T-cell (primary cell): ENCODE results near the gene CDK5RAP3. TPM values are rescaled to one million over a fixed set of nuclear protein-coding genes. Genes with fewer than 3 reads are reported as not detected.
A peak's percentile ranks its signal among the peaks of the same experiment; 100 is the strongest.
"Not testable (repeated sequence)": the region's sequence is repeated elsewhere in the genome, so short reads cannot be mapped to it uniquely, and the experiment has no call there.

Experiments
- ATAC-seq, 4 experiments: fragments of 200-7000 bp in 3 of 4; fragments of 150-1000 bp in 1 of 4; cut with Tn5 transposase; replicated peaks in 1 of 4; 1 replicate in 3 of 4; 2 replicates in 1 of 4; pipeline ENCODE4 v1.10.0; 2021; ENCODE audit warnings: moderate library complexity in 3 of 4, mild to moderate bottlenecking in 2 of 4, moderate number of reproducible peaks in 1 of 4
- CTCF ChIA-PET, 2 donors: fragments of 300-600 bp; sonication (Branson Sonifier 250); formaldehyde crosslinking; loops; one replicate each; lab custom pipeline; 2022; ENCODE audit warnings: antibody characterized with exemption in 2 of 2; lab: Charles Lee
- POLR2A ChIA-PET, 2 donors: fragments of 300-600 bp; sonication (Branson Sonifier 250); formaldehyde crosslinking; loops; one replicate each; lab custom pipeline; 2022; ENCODE audit warnings: antibody characterized with exemption in 2 of 2; lab: Charles Lee
- DNase-seq, 35 experiments: peaks; one replicate each; pipeline versions ENCODE4 v3.0.0 to v3.0.0-alpha.2; 2013 to 2023
- H3K27ac ChIP-seq: one replicate; pipeline ENCODE4 v1.5.1; 2013; ENCODE audit warnings: low read length
- H3K27me3 ChIP-seq, 2 experiments: replicated peaks in 1 of 2; 1 replicate in 1 of 2; 2 replicates in 1 of 2; pipeline versions ENCODE4 v1.6.1 to v1.7.0; 2013; ENCODE audit warnings: low read length in 1 of 2, mixed read lengths in 1 of 2; ENCODE audit not compliant: control insufficient read depth in 2 of 2, insufficient read depth in 2 of 2; ENCODE audit errors: extremely low read depth in 1 of 2
- H3K36me3 ChIP-seq, 2 donors: 1 replicate in 1 of 2; 2 replicates in 1 of 2; pipeline versions ENCODE4 v1.6.1 to v1.7.0; 2013; ENCODE audit warnings: low read length in 1 of 2; ENCODE audit not compliant: control insufficient read depth in 2 of 2, insufficient read depth in 1 of 2; ENCODE audit errors: extremely low read depth in 1 of 2
- H3K4me1 ChIP-seq, 2 experiments: 1 replicate in 1 of 2; 2 replicates in 1 of 2; pipeline versions ENCODE4 v1.6.1 to v1.7.0; 2013; ENCODE audit warnings: low read length in 2 of 2, mixed read lengths in 1 of 2; ENCODE audit not compliant: insufficient read depth in 2 of 2, control insufficient read depth in 1 of 2; ENCODE audit errors: extremely low read depth in 1 of 2
- H3K4me3 ChIP-seq, 2 donors: 1 replicate in 1 of 2; 2 replicates in 1 of 2; pipeline versions ENCODE4 v1.5.1 to v1.7.0; 2013; ENCODE audit warnings: mild to moderate bottlenecking in 2 of 2, low read length in 1 of 2, moderate library complexity in 1 of 2; ENCODE audit not compliant: control insufficient read depth in 1 of 2; ENCODE audit errors: extremely low read depth in 1 of 2
- H3K9me3 ChIP-seq: 2 replicates; pipeline ENCODE4 v1.7.0; 2013
- H3K27ac Mint-ChIP-seq, 2 donors: one replicate each; pipeline ENCODE4 v1.8.0; 2020 to 2021; ENCODE audit warnings: mild to moderate bottlenecking in 2 of 2, mixed read lengths in 2 of 2
- H3K27me3 Mint-ChIP-seq, 2 donors: one replicate each; pipeline ENCODE4 v1.8.0; 2021 to 2022; ENCODE audit warnings: mixed read lengths in 2 of 2
- H3K36me3 Mint-ChIP-seq: one replicate; pipeline ENCODE4 v1.8.0; 2021; ENCODE audit warnings: mixed read lengths
- H3K4me1 Mint-ChIP-seq, 3 donors: one replicate each; pipeline ENCODE4 v1.8.0; 2020 to 2022; ENCODE audit warnings: mixed read lengths in 3 of 3, mild to moderate bottlenecking in 1 of 3
- H3K4me3 Mint-ChIP-seq, 3 donors: one replicate each; pipeline ENCODE4 v1.8.0; 2020 to 2022; ENCODE audit warnings: mild to moderate bottlenecking in 3 of 3, mixed read lengths in 3 of 3, moderate library complexity in 3 of 3
- H3K9me3 Mint-ChIP-seq, 3 donors: one replicate each; pipeline ENCODE4 v1.8.0; 2020 to 2022; ENCODE audit warnings: mixed read lengths in 3 of 3
- WGBS: methylation state at CpG from one replicate; pipeline ENCODE4 v1.1.5; 2013; ENCODE audit warnings: missing lambda C conversion rate; ENCODE audit not compliant: insufficient coverage; 5-methylcytosine and 5-hydroxymethylcytosine counted together
- total RNA-seq, 35 experiments: library from RNA in 6 of 35; stranded (reverse) in 6 of 35; fragments of 120-200 nt in 1 of 35; gene quantifications; one replicate each; pipeline versions ENCODE4 v1.2.1 to v1.2.4 and lab custom pipeline; 2013 to 2026

Gene CDK5RAP3
- total RNA-seq, 5 donors from 2014 or later (not counting 1 experiment from before 2014, with no cell fraction given): 247 to 349 (median 318) TPM

DNA sequence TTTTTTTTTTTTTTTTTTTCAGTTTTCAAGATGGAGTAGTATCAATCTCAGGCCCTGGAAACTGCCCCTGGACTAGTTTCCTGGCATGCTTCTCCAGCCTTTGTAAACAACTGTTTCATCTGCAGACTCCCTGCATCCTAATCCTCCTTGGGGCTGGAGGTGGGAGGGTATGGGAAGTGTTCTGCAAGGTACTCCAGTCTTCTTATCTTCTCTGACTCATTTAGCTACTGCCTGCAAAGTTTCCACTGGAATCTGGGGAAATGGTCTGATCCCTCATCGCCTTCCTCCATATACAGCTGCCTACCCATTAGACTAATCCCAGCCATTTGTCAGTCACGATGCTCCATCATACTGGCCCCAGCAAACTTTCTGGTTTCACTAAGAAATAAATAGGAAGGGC is 45.2 kb downstream of the CDK5RAP3 start:
- H3K27me3 Mint-ChIP-seq: peaks cover 34 to 37% of the 10 kb centered on the region in 2 donors
- Histone ChIP-seq H3K27me3 (peaks cover 0 to 54% of the 10 kb centered on the region in 2 experiments), H3K9me3 (no peaks in the 10 kb centered on the region), H3K36me3 (no peaks in the 10 kb centered on the region), H3K4me3 (no peak overlapping the region), H3K4me1 (peaks cover 6 to 16% of the 10 kb centered on the region in 2 experiments), H3K27ac (no peak overlapping the region)
- H3K27ac Mint-ChIP-seq: no peak overlapping the region
- H3K36me3 Mint-ChIP-seq: no peaks in the 10 kb centered on the region
- CTCF ChIA-PET: no interaction called here
- ATAC-seq (no peak), DNase-seq (no peak)
- H3K4me3 Mint-ChIP-seq: no peak overlapping the region
- 67% methylated on average over 2 of the region's 2 CpGs for WGBS
- H3K4me1 Mint-ChIP-seq: peaks cover 16 to 21% (median 16%) of the 10 kb centered on the region in 3 donors
- POLR2A ChIA-PET: no interaction called here
- no peaks in the 10 kb centered on the region for H3K9me3 Mint-ChIP-seq

DNA sequence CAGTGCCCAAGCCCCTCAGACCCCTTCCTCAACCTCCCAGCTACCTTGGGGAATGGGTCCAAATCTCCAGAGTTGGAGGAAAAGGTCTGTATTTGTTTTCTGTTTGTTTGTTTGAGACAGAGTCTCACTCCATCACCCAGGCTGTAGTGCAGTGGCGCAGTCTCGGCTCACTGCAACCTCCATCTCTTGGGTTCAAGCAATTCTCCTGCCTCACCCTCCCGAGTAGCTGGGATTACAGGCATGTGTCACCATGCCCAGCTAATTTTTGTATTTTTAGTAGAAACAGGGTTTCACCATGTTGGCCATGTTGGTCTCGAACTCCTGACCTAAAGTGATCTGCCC is 46.9 kb downstream of the CDK5RAP3 start:
- not testable (repeated sequence) for ATAC-seq, H3K27ac ChIP-seq

DNA sequence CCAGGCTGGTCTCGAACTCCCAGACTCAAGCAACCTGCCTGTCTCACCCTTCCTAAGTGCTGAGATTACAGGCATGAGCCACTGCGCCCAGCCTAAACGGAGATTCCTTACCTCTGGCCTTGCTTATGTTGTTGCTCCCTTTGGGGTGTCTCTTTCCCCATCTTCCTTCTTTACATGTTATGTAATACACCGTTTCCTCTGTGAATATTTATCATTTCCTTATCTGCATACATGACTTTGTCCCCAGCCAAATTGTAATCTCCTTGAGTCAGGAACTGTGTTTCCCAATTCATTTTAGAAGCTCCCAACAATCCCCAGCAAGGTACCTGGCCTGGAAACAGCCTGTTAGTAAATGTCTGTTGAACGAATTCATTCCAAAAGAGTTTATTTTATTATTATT is 51.0 kb downstream of the CDK5RAP3 start:
- no peak overlapping the region for H3K27ac Mint-ChIP-seq
- Histone ChIP-seq H3K27me3 (peaks cover 0 to 57% of the 10 kb centered on the region in 2 experiments), H3K9me3 (no peaks in the 10 kb centered on the region), H3K4me3 (no peak overlapping the region), H3K4me1 (peaks cover 20 to 38% of the 10 kb centered on the region in 2 experiments), H3K27ac (no peak overlapping the region), H3K36me3 (no peaks in the 10 kb centered on the region)
- no peak for ATAC-seq
- CTCF ChIA-PET: no interaction called here
- H3K9me3 Mint-ChIP-seq: no peaks in the 10 kb centered on the region
- WGBS: 100% methylated on average over 2 of the region's 5 CpGs
- POLR2A ChIA-PET: no interaction called here
- H3K4me1 Mint-ChIP-seq: peaks cover 32 to 36% (median 33%) of the 10 kb centered on the region in 3 donors
- H3K36me3 Mint-ChIP-seq: no peaks in the 10 kb centered on the region
- H3K4me3 Mint-ChIP-seq: no peak overlapping the region
- DNase-seq: no peak
- H3K27me3 Mint-ChIP-seq: peaks cover 21 to 28% of the 10 kb centered on the region in 2 donors

More for the DNA sequence above, 46.9 kb downstream of the CDK5RAP3 start:
- peaks cover 31 to 32% of the 10 kb centered on the region in 2 donors for H3K27me3 Mint-ChIP-seq
- H3K27me3 ChIP-seq: peaks cover 0 to 53% of the 10 kb centered on the region in 2 experiments
- peak overlapping the region in 1 of 2 donors; percentile 63 for H3K27ac Mint-ChIP-seq
- WGBS: 97% methylated on average over 3 of the region's 4 CpGs
- not testable (repeated sequence) for H3K9me3 Mint-ChIP-seq, H3K36me3 Mint-ChIP-seq, H3K4me3 Mint-ChIP-seq, DNase-seq, H3K4me3 ChIP-seq, H3K9me3 ChIP-seq, H3K4me1 Mint-ChIP-seq, H3K4me1 ChIP-seq, H3K36me3 ChIP-seq
- POLR2A ChIA-PET: interaction anchor here in 1 of 2 donors (0.6 kb wide), 1 partner anchor 127 kb away, joined by 3 read pairs; no protein-coding TSS in a partner anchor
- CTCF ChIA-PET: interaction anchor here in 1 of 2 donors (1.3 kb wide), 1 partner anchor 62 kb away, joined by 4 read pairs; no protein-coding TSS in a partner anchor

DNA sequence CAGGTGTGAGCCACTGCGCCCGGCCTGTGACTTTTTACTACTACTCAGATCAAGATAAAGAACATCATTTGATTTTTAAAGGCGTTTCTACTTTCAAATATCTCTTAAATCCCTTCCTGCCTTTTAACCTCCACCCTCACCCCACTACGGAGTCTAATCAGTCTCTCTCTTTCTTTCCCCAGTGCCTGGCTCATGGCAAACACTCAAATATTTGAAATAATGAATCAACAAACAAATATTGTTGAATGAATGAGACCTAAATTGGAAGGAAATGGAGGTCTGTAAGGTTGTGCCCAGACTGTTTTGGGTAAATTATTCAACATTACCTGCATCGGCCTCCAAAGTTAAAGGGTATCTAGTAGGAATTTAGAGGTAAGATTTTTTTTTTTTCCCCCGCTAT is 52.0 kb downstream of the CDK5RAP3 start:
- no peak overlapping the region for H3K4me3 ChIP-seq
- DNase-seq: no peak
- 60% methylated on average over 2 of the region's 6 CpGs for WGBS
- Mint-ChIP-seq H3K4me3 (peak overlapping the region in 2 of 3 donors; percentile 31 to 90), H3K4me1 (peaks cover 28 to 35% (median 32%) of the 10 kb centered on the region in 3 donors), H3K27me3 (peaks cover 25 to 28% of the 10 kb centered on the region in 2 donors), H3K9me3 (no peaks in the 10 kb centered on the region), H3K27ac (no peak overlapping the region), H3K36me3 (no peaks in the 10 kb centered on the region)
- CTCF ChIA-PET: no interaction called here
- H3K9me3 ChIP-seq: no peaks in the 10 kb centered on the region
- H3K27me3 ChIP-seq: peaks cover 0 to 62% of the 10 kb centered on the region in 2 experiments
- ATAC-seq: no peak
- no peaks in the 10 kb centered on the region for H3K36me3 ChIP-seq
- POLR2A ChIA-PET: no interaction called here
- no peak overlapping the region for H3K27ac ChIP-seq
- peaks cover 20 to 36% of the 10 kb centered on the region in 2 experiments for H3K4me1 ChIP-seq

DNA sequence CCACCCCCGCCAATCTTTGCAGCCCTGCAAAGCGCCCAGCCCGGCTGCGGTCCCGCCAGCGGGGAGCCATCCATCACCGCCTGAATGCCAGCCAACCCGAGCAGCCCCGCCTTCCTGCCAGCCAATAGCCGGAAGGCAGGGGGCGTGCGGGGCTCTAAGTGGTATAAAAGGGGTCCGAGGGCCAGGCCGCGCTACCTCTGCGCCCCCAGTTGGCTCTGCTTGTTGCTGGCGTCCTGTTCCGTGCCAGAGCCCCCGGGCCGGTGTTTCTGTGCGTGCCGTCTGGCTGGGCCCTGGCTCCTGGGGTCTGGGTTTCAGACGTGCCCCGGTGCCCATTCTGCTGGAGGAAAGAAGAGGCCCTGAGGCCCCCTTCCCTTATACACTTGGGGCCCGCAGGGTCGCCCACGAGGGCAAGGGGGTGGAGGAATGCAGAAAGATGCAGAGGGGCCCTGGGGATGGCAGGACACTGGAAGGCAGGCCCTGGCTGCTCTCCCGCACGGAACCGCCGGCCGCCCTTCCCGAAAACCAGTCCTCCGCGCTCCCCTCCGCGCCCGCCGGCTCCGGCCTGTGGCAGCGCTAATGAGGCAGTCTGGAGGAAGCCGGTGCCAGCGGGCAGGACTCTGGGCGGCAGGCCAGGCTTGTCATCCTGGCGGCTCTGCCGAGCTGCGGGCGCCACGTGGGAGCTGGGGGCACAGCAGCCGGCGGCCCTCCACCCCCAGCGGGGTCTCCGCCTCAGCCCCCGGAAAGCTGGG is 52.7 kb downstream of the CDK5RAP3 start:
- DNase-seq (peak in 22 of 35 experiments; percentile 11 to 55 (median 26)), ATAC-seq (peak in 3 of 4 experiments; percentile 5 to 16 (median 9))
- ChIA-PET POLR2A (interaction anchor here in 1 of 2 donors (0.7 kb wide), 1 partner anchor 10 kb away, joined by 5 read pairs; no protein-coding TSS in a partner anchor), CTCF (no interaction called here)
- no peaks in the 10 kb centered on the region for H3K9me3 ChIP-seq
- H3K36me3 Mint-ChIP-seq: no peaks in the 10 kb centered on the region
- H3K4me1 Mint-ChIP-seq: peaks cover 28 to 35% (median 32%) of the 10 kb centered on the region in 3 donors
- WGBS: 1% methylated on average over 45 of the region's 54 CpGs
- peaks cover 20 to 36% of the 10 kb centered on the region in 2 experiments for H3K4me1 ChIP-seq
- no peak overlapping the region for H3K27ac ChIP-seq
- no peaks in the 10 kb centered on the region for H3K36me3 ChIP-seq
- peaks cover 29 to 33% of the 10 kb centered on the region in 2 donors for H3K27me3 Mint-ChIP-seq
- peaks cover 0 to 68% of the 10 kb centered on the region in 2 experiments for H3K27me3 ChIP-seq
- H3K4me3 Mint-ChIP-seq: peak overlapping the region; percentile 58 to 90 (median 75)
- H3K4me3 ChIP-seq: peak overlapping the region; percentile 49 to 84
- no peaks in the 10 kb centered on the region for H3K9me3 Mint-ChIP-seq
- peak overlapping the region in 1 of 2 donors; percentile 69 for H3K27ac Mint-ChIP-seq
